NCI-H526 treated with DMSO at 0.1 percent for 48 hours (cell line): ENCODE data around the gene ADD3.

Experiments used
- DNase-seq: peaks from one replicate; lab custom pipeline; 2025; lab: John Stamatoyannopoulos, UW

Gene ADD3

DNA sequence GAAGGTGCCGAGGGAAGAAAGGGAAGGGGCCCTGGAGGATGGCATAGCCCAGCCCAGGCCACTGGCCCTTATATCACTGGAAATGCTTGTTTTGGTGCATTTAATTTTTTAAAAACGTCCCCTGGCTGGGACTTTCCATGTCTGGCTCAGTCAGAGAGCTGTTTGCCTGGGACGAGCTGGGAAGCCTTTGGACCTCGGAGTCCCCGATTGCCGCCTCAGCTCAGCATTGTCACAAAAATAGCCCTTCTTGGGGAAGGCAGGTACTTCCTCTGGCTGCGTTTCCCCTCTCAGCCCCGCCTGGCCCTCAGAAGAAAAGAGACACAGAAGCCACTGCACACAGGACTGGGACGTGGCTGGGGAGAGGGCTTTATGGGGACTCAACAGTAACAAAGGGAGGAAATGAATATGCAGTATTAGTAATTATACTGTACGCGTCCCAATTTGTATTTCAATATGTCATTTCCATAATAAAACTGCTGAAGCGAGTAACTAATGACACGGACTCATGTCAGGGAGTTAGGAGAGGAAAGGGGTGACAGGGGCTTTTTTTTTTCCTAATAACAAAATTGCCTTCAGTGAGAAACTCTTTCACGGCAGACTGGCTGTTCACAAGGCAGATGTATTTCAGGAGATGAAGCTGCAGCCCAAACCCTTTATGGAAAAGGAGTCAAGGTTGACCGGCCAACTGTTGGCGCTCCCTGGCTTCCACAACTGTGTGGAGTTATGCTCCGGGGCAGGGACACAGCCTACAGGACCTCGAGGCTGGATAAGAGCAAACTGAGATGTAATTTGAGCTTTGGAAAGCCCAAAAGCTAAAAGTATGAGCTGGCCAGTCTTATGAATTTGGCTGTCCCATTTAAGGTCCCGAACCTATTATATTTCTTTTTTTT is 168.6 kb downstream of the ADD3 start:
- DNase-seq: peak; percentile 7

DNA sequence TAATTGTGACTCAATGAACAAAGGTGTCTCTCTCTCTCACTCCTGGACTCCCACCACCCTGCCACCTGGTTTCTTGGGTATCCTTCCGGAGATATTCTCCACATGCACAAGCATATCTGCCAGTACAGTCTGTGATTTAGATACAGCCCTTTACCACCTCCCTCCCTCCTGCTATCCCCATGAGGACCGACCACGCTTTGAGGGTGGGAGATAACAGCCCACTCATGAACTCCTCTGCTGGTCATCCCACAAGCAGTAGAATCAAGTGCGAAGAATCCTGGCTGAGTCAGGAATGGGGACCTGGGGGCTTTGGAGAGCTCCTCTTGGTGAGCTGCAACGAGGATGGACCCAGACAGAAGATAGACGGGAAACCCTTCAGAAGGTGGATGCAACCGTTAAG is 171.4 kb downstream of the ADD3 start:
- no peak for DNase-seq

DNA sequence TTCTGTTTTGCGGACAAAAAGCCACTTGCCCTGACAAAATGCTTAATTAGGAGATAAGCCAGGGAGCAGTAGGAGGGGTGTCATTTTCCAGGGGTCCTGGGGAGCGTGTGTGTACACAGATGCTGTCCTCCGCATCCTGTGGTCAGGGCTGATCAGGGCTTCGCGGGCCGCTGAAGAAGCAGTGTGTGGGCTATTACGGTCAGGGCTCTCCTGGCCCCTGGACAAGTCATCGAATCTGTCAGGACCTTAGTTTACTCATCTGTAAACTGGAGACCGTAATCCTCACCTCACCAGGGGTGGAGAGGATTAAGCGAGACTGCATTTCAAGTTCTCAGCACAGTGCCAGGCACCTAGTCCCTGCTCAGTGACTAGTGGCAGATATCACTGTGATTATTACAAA is 173.7 kb downstream of the ADD3 start:
- DNase-seq: no peak

DNA sequence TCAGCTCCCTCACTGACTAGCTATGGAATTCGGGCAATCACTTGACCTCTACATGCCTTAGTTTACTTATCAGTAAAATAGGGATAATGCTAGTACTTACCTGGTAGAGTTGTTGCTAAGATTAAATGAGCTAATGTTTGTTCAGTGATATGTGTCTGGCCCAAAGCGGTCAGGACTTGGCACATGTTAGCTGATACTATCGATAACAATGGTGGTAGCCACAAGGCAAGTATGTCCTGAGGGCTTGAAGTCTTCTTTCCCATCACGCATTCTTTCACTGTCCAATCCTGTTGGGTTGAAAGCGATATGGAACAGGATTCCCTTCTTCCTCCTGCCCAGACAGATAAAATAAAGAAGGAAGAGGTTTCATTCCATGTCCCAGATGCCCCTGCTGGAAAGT is 174.1 kb downstream of the ADD3 start:
- no peak for DNase-seq

DNA sequence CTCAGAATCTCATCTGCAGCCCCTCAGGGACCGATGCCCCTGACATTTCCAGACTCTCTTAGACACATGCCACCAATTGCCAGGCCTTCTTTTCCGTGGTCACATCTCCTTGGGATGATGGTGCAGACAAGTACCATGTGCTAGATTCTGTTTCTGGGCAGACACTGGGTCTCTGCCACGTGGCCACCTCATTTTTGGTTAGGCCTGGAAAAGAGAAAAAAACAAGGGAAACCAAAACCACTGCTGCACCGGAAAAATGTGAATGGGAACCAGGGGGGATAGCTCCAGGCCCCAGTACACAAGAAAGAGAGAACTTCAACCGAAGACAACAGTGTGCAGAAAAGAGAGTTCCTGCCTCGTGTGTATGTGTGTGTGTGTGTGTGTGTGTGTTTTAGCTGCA is 176.6 kb downstream of the ADD3 start:
- no peak for DNase-seq
